ENCODE results near the gene UGT1A10.

DNA sequence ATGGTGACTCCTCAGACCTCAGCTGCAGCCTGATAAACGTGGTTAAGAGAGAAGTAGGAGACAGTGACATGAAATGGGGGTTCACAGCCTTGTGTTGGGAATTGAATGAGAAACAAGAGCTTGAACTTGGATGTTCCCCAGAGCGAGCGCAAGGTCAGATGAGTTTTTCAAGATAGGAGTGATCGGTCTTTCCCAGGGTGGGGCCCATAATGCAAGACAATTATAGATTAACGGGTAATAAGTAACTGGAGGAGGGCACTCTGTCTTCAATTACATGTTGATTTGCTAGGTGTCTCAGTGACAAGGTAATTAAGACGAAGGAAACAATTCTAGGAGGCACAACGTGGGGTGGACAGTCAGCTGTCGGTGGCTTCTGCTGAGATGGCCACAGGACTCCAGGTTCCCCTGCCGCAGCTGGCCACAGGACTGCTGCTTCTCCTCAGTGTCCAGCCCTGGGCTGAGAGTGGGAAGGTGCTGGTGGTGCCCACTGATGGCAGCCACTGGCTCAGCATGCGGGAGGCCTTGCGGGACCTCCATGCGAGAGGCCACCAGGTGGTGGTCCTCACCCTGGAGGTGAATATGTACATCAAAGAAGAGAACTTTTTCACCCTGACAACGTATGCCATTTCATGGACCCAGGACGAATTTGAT is 76.5 kb downstream of the UGT1A10 start, which contains the start of gene UGT1A5:
- no peak for TF ChIP-seq EZH2 (IDR thresholded peaks at IDR 0.05; ENCODE audit: borderline replicate concordance, low read depth, low read length, poor library complexity, severe bottlenecking)
- TF ChIP-seq, protein P1, sequence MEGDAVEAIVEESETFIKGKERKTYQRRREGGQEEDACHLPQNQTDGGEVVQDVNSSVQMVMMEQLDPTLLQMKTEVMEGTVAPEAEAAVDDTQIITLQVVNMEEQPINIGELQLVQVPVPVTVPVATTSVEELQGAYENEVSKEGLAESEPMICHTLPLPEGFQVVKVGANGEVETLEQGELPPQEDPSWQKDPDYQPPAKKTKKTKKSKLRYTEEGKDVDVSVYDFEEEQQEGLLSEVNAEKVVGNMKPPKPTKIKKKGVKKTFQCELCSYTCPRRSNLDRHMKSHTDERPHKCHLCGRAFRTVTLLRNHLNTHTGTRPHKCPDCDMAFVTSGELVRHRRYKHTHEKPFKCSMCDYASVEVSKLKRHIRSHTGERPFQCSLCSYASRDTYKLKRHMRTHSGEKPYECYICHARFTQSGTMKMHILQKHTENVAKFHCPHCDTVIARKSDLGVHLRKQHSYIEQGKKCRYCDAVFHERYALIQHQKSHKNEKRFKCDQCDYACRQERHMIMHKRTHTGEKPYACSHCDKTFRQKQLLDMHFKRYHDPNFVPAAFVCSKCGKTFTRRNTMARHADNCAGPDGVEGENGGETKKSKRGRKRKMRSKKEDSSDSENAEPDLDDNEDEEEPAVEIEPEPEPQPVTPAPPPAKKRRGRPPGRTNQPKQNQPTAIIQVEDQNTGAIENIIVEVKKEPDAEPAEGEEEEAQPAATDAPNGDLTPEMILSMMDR (conservative IDR thresholded peaks at IDR 0.05; ENCODE audit: low read depth, low read length) = no peak
